BLaER1 treated with 17β-estradiol and CSF1 and Interleukin-3, amounts not matched to agents 10 nM and 100 nM (cell line): ENCODE data around the gene ZCCHC10.

Experiments used
- H3K27ac ChIP-seq, 11 experiments: shearing (Covaris generic); formaldehyde crosslinking; 2 replicates each; pipeline ENCODE4 v1.8.1; 2022
- H3K27me3 ChIP-seq, 11 experiments: shearing (Covaris generic); formaldehyde crosslinking; 2 replicates each; pipeline ENCODE4 v1.8.1; 2022
- H3K36me3 ChIP-seq, 11 experiments: shearing (Covaris generic); formaldehyde crosslinking; 2 replicates each; pipeline ENCODE4 v1.8.1; 2022
- H3K4me1 ChIP-seq, 10 experiments: shearing (Covaris generic); formaldehyde crosslinking; 2 replicates each; pipeline ENCODE4 v1.8.1; 2022
- H3K4me2 ChIP-seq, 11 experiments: shearing (Covaris generic); formaldehyde crosslinking; 2 replicates each; pipeline ENCODE4 v1.8.1; 2022
- H3K4me3 ChIP-seq, 10 experiments: shearing (Covaris generic); formaldehyde crosslinking; 2 replicates each; pipeline ENCODE4 v1.8.1; 2022
- H3K9ac ChIP-seq, 11 experiments: shearing (Covaris generic); formaldehyde crosslinking; 2 replicates each; pipeline ENCODE4 v1.8.1; 2022
- H3K9me3 ChIP-seq, 11 experiments: shearing (Covaris generic); formaldehyde crosslinking; replicated peaks in 1 of 11; 2 replicates each; pipeline ENCODE4 v1.8.1; 2022
- H4K20me1 ChIP-seq, 11 experiments: shearing (Covaris generic); formaldehyde crosslinking; 2 replicates each; pipeline ENCODE4 v1.8.1; 2022
- Cebpa-rat ChIP-seq, 11 experiments: shearing (Covaris generic); IDR thresholded peaks; 2 replicates each; pipeline ENCODE4 v1.8.1; 2022

Gene ZCCHC10

DNA sequence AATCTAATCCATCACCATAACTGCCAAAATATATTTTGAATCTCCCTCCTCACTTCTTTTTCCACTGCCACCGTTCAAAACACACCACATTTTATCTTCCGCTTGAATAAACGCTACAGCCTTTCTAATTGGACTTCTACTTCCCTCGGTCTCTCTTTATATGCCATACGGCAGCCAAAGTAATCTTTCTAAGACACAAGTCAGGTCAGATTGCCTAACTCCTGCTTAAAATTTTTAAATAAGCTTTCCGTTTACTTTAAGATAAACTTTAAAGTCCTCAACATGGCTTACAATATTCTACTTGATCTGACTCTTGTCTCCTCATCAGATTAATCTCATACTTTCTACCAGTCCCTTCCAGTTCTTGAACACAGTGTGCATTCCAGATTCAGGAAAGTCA, 72.6 kb downstream of the ZCCHC10 start:
- Histone ChIP-seq H3K9me3 (peaks cover 0 to 11% (median 8%) of the 10 kb centered on the region in 11 experiments; a peak in 19 of 22 replicates), H3K9ac (no peak overlapping the region), H3K27ac (no peak overlapping the region), H3K4me3 (no peak overlapping the region), H3K4me1 (peaks cover 0 to 31% (median 0%) of the 10 kb centered on the region in 10 experiments; a peak in 5 of 20 replicates), H4K20me1 (peaks cover 71 to 100% (median 94%) of the 10 kb centered on the region in 11 experiments; a peak in 21 of 22 replicates), H3K27me3 (no peaks in the 10 kb centered on the region), H3K4me2 (no peak overlapping the region), H3K36me3 (peaks cover 57 to 92% (median 71%) of the 10 kb centered on the region in 11 experiments)
- no peak for TF ChIP-seq Cebpa-rat (IDR thresholded peaks at IDR 0.05)

DNA sequence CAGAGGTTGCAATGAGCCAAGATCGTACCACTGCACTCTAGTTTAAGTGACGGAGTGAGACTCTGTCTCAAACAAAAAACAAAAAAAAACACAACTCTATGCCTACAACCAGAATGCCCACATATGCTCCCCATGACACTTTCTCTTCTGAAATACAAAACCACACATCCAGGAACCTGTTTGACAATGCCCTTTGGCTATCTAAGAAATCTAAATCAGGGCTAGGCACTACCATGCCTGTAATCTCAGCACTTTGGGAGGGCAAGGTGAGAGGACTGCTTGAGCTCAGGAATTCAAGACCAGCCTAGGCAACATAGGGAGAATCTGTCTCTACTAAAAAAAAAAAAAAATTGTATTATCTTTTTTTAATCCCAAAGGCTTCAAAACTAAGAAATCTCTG, 73.5 kb downstream of the ZCCHC10 start:
- H3K4me3 ChIP-seq, result no peak overlapping the region
- H3K9ac ChIP-seq, result no peak overlapping the region
- no peak overlapping the region for H3K4me2 ChIP-seq
- H4K20me1 ChIP-seq, result peaks cover 70 to 100% (median 94%) of the 10 kb centered on the region in 11 experiments
- H3K9me3 ChIP-seq, result peaks cover 0 to 11% (median 8%) of the 10 kb centered on the region in 11 experiments; a peak in 19 of 22 replicates
- TF ChIP-seq Cebpa-rat (IDR thresholded peaks at IDR 0.05), result no peak
- peaks cover 0 to 24% (median 0%) of the 10 kb centered on the region in 10 experiments; a peak in 4 of 20 replicates for H3K4me1 ChIP-seq
- H3K36me3 ChIP-seq, result peaks cover 59 to 95% (median 66%) of the 10 kb centered on the region in 11 experiments
- H3K27ac ChIP-seq, result no peak overlapping the region
- H3K27me3 ChIP-seq, result no peaks in the 10 kb centered on the region

DNA sequence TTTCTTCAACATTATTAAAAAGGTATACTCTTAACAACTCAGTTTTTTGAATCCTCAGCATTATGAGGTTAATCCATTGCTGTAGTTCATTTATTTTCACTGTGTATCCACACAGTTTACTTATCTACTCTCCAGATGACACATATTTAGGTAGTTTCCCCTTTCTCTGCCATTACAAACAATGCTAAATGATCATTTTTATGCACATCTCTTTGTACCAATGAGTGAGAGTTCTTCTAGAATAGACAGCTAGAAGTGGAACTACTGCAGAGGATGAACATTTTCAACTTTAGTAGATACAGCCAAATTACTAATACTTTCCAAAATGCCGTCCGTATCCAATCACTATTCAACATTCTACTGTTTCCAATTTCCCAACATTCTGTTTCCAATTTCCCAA, 74.5 kb downstream of the ZCCHC10 start:
- Histone ChIP-seq H3K27ac (no peak overlapping the region), H3K9ac (no peak overlapping the region), H4K20me1 (peaks cover 64 to 100% (median 94%) of the 10 kb centered on the region in 11 experiments), H3K4me2 (no peak overlapping the region), H3K4me3 (no peak overlapping the region), H3K36me3 (peaks cover 52 to 89% (median 60%) of the 10 kb centered on the region in 11 experiments), H3K4me1 (peaks cover 0 to 24% (median 0%) of the 10 kb centered on the region in 10 experiments; a peak in 4 of 20 replicates), H3K27me3 (no peaks in the 10 kb centered on the region), H3K9me3 (peaks cover 0 to 11% (median 8%) of the 10 kb centered on the region in 11 experiments; a peak in 19 of 22 replicates)
- TF ChIP-seq Cebpa-rat (IDR thresholded peaks at IDR 0.05), result no peak

DNA sequence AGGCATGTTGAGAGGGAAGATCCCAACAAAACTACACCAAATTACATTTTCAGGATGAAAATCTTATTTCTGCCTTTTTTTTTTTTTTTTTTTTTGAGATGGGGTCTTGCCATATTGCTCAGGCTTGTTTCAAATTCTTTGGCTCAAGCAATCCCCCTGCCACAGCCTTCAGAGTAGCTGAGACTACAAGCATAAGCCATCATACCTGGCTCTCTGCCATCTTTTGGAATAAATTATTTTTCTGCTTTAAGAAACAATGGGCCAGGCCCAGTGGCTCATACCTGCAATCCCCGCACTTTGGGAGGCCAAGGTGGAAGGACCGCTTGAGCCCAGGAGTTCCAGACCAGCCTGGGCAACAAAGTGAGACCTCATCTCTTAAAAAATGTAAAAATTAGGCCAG, 77.2 kb downstream of the ZCCHC10 start:
- Histone ChIP-seq H3K36me3 (peaks cover 38 to 90% (median 51%) of the 10 kb centered on the region in 11 experiments), H3K27me3 (no peaks in the 10 kb centered on the region), H3K9ac (no peak overlapping the region), H3K4me1 (peaks cover 0 to 23% (median 1%) of the 10 kb centered on the region in 10 experiments; a peak in 6 of 20 replicates), H3K4me2 (no peak overlapping the region), H3K27ac (no peak overlapping the region), H4K20me1 (peaks cover 65 to 100% (median 97%) of the 10 kb centered on the region in 11 experiments; a peak in 21 of 22 replicates), H3K4me3 (no peak overlapping the region), H3K9me3 (peaks cover 0 to 8% (median 0%) of the 10 kb centered on the region in 11 experiments; a peak in 3 of 22 replicates)
- no peak for TF ChIP-seq Cebpa-rat (IDR thresholded peaks at IDR 0.05)

DNA sequence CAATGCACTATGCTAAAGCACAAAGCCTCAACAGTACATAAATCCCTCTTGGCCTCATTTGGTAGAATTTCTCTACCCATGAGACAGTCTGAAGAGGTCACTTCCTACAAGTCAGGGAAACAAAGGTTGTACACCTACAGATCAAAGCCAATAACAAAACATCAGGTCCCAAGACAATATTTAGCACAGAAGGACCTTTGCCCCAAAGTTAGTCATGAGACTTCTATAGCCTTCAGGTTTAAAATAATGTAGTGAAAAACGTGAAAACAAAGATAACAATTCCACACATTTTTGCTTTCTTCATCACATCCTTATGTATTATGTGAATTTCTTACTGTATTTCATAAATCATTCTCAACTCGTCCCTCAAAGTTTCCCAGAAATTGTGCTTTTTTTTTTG, 78.7 kb downstream of the ZCCHC10 start:
- H3K27me3 ChIP-seq, result no peaks in the 10 kb centered on the region
- H3K4me3 ChIP-seq, result no peak overlapping the region
- H4K20me1 ChIP-seq, result peaks cover 58 to 100% (median 97%) of the 10 kb centered on the region in 11 experiments; a peak in 21 of 22 replicates
- peaks cover 44 to 89% (median 50%) of the 10 kb centered on the region in 11 experiments for H3K36me3 ChIP-seq
- H3K9me3 ChIP-seq, result peaks cover 0 to 8% (median 0%) of the 10 kb centered on the region in 11 experiments; a peak in 3 of 22 replicates
- H3K4me2 ChIP-seq, result no peak overlapping the region
- peaks cover 0 to 18% (median 0%) of the 10 kb centered on the region in 10 experiments; a peak in 4 of 20 replicates for H3K4me1 ChIP-seq
- H3K27ac ChIP-seq, result no peak overlapping the region
- no peak overlapping the region for H3K9ac ChIP-seq
- TF ChIP-seq Cebpa-rat (IDR thresholded peaks at IDR 0.05), result no peak
